Measurements from ENCODE around the gene CDK4. TPM values are rescaled to one million over a fixed set of nuclear protein-coding genes. Genes with fewer than 3 reads are reported as not detected.
"Not testable (repeated sequence)": the region's sequence is repeated elsewhere in the genome, so short reads cannot be mapped to it uniquely, and the experiment has no call there.

The CDK4 gene
- total RNA-seq, 1 donor from 2014 or later = 227 TPM

DNA sequence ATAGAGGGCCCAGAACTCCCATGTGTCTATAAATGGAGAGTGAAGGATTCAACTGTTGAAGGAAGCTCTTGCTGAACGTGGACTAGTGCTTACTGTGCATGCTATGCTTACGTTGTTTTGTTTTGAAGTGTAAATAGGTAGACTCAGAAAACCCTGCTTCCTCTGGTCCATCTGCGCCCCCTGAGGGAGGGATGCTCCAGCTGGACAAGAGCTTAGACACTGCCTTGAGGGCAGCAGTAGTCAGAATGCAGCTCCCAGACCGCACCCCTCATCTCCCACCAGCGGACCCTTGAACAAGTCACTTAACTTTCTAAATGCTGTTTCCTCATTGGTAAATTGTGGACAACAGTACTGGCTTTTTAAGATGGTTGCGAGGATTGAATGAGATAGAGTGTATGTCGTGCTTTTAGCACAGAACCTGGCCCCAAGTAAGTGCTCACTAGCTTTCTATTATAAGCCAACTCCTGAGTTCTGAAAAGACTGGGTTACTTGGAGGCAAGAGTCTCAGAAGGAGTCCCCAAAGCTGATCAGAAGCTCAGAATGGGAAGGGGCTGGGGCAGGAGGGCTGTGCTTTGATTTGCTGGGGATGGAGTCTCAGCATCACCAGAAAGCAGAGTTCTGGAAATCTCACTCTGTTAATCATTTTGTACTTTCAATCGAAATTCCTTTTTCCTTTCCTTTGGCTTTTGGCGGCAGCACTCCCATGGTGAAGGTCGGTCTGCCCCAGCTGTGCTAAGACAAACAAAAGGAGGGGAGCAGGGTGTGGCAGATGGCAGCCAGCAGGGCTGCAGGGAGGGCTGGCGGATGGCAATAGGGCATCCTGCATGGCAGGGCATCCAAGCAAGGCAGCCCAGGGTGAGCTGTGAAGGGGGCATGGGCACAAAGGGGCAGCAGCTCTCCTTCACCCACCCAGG lies 29.1 kb downstream of the CDK4 start:
- Mint-ChIP-seq H3K27ac (no peak overlapping the region), H3K36me3 (ENCODE audit: low read depth) (peaks cover 29% of the 10 kb centered on the region), H3K4me3 (no peak overlapping the region), H3K9me3 (no peaks in the 10 kb centered on the region), H3K27me3 (ENCODE audit: insufficient read depth) (no peaks in the 10 kb centered on the region), H3K4me1 (ENCODE audit: low read depth) (no peaks in the 10 kb centered on the region)
- intact Hi-C loops (cut with micrococcal nuclease) = no loop called here
- DNase-seq (ENCODE audit: low spot score) = no peak

GRCh38 chr12:57721846-57722608 lies 30.1 kb downstream of the CDK4 start:
- Mint-ChIP-seq H3K27ac (peak overlapping the region; percentile 59), H3K36me3 (ENCODE audit: low read depth) (peaks cover 26% of the 10 kb centered on the region)
- intact Hi-C loops (cut with micrococcal nuclease); H3K4me3 Mint-ChIP-seq; H3K4me1 Mint-ChIP-seq (ENCODE audit: low read depth); H3K9me3 Mint-ChIP-seq; DNase-seq (ENCODE audit: low spot score); H3K27me3 Mint-ChIP-seq (ENCODE audit: insufficient read depth): not testable (repeated sequence)

- intact Hi-C loops (cut with micrococcal nuclease) = no loop called here
- Mint-ChIP-seq H3K4me3 (no peak overlapping the region), H3K27me3 (ENCODE audit: insufficient read depth) (no peaks in the 10 kb centered on the region), H3K9me3 (no peaks in the 10 kb centered on the region), H3K36me3 (ENCODE audit: low read depth) (peaks cover 24% of the 10 kb centered on the region), H3K4me1 (ENCODE audit: low read depth) (no peaks in the 10 kb centered on the region), H3K27ac (no peak overlapping the region)
- no peak for DNase-seq (ENCODE audit: low spot score)
These were observed 31.2 kb downstream of the CDK4 start for GRCh38 chr12:57720606-57721595.

DNA sequence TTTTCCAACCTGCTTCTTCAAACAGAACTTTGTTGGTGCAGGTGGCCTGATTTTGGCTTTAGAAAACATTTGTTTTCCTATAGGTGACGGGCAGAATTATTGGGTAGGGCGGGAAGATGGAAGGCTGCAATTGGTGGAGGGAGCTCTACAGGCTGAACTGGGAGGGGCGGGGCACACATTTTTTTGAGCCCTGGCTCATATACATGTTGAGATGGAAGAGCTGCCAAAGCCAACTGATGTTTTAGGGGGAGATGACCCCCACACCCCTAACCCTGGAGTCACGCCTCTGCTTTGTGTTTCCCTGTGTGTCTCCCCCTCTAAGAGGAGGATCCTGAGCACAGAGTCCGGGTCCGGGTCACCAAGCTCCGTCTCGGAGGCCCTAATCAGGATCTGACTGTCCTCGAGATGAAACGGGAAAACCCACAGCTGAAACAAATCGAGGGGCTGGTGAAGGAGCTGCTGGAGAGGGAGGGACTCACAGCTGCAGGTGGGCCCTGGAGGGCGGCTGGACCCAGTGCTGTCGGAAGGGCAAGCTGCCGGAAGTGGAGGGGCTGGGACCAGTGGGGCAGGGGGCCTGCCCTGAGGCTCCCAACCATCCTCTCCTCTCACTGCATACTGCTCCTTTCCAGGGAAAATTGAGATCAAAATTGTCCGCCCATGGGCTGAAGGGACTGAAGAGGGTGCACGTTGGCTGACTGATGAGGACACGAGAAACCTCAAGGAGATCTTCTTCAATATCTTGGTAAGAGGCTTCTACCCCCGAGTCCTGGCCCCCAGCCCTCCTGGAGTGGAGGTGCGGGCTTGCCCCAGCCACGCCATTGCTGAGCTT lies 32.1 kb downstream of the CDK4 start:
- intact Hi-C loops (cut with micrococcal nuclease) = no loop called here
- Mint-ChIP-seq H3K36me3 (ENCODE audit: low read depth) (peaks cover 28% of the 10 kb centered on the region), H3K9me3 (no peaks in the 10 kb centered on the region), H3K4me1 (ENCODE audit: low read depth) (no peaks in the 10 kb centered on the region), H3K27me3 (ENCODE audit: insufficient read depth) (no peaks in the 10 kb centered on the region), H3K27ac (no peak overlapping the region), H3K4me3 (no peak overlapping the region)
- no peak for DNase-seq (ENCODE audit: low spot score)

GRCh38 chr12:57718641-57719528 lies 33.2 kb downstream of the CDK4 start:
- peaks cover 28% of the 10 kb centered on the region for H3K36me3 Mint-ChIP-seq (ENCODE audit: low read depth)
- H3K4me3 Mint-ChIP-seq = no peak overlapping the region
- H3K4me1 Mint-ChIP-seq (ENCODE audit: low read depth) = no peaks in the 10 kb centered on the region
- no peaks in the 10 kb centered on the region for H3K9me3 Mint-ChIP-seq
- DNase-seq (ENCODE audit: low spot score) = no peak
- intact Hi-C loops (cut with micrococcal nuclease) = no loop called here
- no peak overlapping the region for H3K27ac Mint-ChIP-seq
- H3K27me3 Mint-ChIP-seq (ENCODE audit: insufficient read depth) = no peaks in the 10 kb centered on the region

- no peak overlapping the region for H3K4me3 Mint-ChIP-seq
- H3K9me3 Mint-ChIP-seq = no peaks in the 10 kb centered on the region
- intact Hi-C loops (cut with micrococcal nuclease) = no loop called here
- H3K36me3 Mint-ChIP-seq (ENCODE audit: low read depth) = peaks cover 23% of the 10 kb centered on the region
- H3K27ac Mint-ChIP-seq = peak overlapping the region; percentile 43
- no peaks in the 10 kb centered on the region for H3K4me1 Mint-ChIP-seq (ENCODE audit: low read depth)
- no peak for DNase-seq (ENCODE audit: low spot score)
- no peaks in the 10 kb centered on the region for H3K27me3 Mint-ChIP-seq (ENCODE audit: insufficient read depth)
These were observed 34.1 kb downstream of the CDK4 start for GRCh38 chr12:57717846-57718640.

DNA sequence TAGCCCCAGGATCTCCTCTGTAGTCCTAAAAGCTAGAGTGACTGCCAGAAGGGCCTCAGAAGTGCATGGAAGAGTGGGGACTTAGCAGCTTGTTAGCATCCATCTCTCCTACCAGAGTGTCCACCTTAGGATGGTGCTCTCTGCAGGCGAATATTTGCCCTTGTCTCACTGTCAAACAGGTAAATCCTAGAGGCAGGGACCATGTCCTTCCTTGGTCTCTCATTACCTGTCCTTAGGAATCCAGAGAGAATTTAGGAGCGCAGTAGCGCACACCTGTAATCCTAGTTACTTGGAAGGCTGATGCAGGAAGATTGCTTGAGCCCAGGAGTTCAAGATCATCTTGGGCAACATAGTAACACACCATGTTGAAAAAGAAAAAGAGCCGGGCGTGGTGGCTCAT lies 35.0 kb downstream of the CDK4 start:
- peaks cover 26% of the 10 kb centered on the region for H3K36me3 Mint-ChIP-seq (ENCODE audit: low read depth)

DNA sequence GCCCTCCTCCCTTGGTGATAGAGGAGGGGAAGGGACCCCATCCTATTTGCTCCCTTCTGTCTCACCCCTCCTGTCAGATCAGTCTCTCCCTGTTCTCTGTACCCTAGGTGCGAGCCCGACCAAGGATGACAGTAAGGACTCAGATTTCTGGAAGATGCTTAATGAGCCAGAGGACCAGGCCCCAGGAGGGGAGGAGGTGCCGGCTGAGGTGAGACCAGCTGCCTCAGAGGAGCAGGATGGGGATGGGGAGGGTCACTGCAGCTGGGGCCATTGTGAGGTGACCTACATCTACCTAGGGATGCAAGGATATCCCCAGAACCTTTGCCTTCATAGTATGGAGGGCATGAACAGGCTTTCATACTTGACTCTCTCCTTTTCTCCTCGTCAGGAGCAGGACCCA lies 35.8 kb downstream of the CDK4 start:
- Mint-ChIP-seq H3K4me1 (ENCODE audit: low read depth) (no peaks in the 10 kb centered on the region), H3K27me3 (ENCODE audit: insufficient read depth) (no peaks in the 10 kb centered on the region), H3K36me3 (ENCODE audit: low read depth) (peaks cover 27% of the 10 kb centered on the region), H3K9me3 (peaks cover 4% of the 10 kb centered on the region), H3K4me3 (no peak overlapping the region), H3K27ac (no peak overlapping the region)
- DNase-seq (ENCODE audit: low spot score) = no peak
- intact Hi-C loops (cut with micrococcal nuclease) = no loop called here

More for the DNA sequence above, 35.0 kb downstream of the CDK4 start:
- H3K4me3 Mint-ChIP-seq = no peak overlapping the region
- H3K27ac Mint-ChIP-seq = no peak overlapping the region
- no peaks in the 10 kb centered on the region for H3K4me1 Mint-ChIP-seq (ENCODE audit: low read depth)
- H3K9me3 Mint-ChIP-seq = peaks cover under 1% of the 10 kb centered on the region
- intact Hi-C loops (cut with micrococcal nuclease) = no loop called here
- DNase-seq (ENCODE audit: low spot score) = no peak
- no peaks in the 10 kb centered on the region for H3K27me3 Mint-ChIP-seq (ENCODE audit: insufficient read depth)

DNA sequence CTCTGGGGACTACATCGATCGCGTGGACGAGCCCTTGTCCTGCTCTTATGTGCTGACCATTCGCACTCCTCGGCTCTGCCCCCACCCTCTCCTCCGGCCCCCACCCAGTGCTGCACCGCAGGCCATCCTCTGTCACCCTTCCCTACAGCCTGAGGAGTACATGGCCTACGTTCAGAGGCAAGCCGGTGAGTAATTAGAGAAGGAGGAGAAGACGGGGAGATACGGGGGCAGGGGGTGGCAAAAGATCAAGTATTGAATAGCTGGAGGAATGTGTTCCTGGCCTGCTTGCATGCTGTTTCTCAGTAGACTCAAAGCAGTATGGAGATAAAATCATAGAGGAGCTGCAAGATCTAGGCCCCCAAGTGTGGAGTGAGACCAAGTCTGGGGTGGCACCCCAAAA lies 36.3 kb downstream of the CDK4 start:
- H3K4me3 Mint-ChIP-seq = no peak overlapping the region
- no peaks in the 10 kb centered on the region for H3K27me3 Mint-ChIP-seq (ENCODE audit: insufficient read depth)
- intact Hi-C loops (cut with micrococcal nuclease) = no loop called here
- no peak for DNase-seq (ENCODE audit: low spot score)
- H3K9me3 Mint-ChIP-seq = peaks cover 4% of the 10 kb centered on the region
- no peaks in the 10 kb centered on the region for H3K4me1 Mint-ChIP-seq (ENCODE audit: low read depth)
- H3K27ac Mint-ChIP-seq = no peak overlapping the region
- H3K36me3 Mint-ChIP-seq (ENCODE audit: low read depth) = peaks cover 29% of the 10 kb centered on the region

- DNase-seq (ENCODE audit: low spot score); H3K9me3 Mint-ChIP-seq; H3K4me3 Mint-ChIP-seq; H3K4me1 Mint-ChIP-seq (ENCODE audit: low read depth); H3K27me3 Mint-ChIP-seq (ENCODE audit: insufficient read depth); intact Hi-C loops (cut with micrococcal nuclease); H3K27ac Mint-ChIP-seq: not testable (repeated sequence)
- H3K36me3 Mint-ChIP-seq (ENCODE audit: low read depth) = peaks cover 30% of the 10 kb centered on the region
These were observed 36.9 kb downstream of the CDK4 start for GRCh38 chr12:57715036-57715748.
